Esophagus squamous epithelium (tissue), 4 donors: Measurements from ENCODE around the gene RIPK4.

Source experiments
- CTCF ChIP-seq, 6 experiments: fragments of 450-650 bp in 4 of 6; fragments of 200-600 bp in 2 of 6; sonication (generic) in 2 of 6; IDR thresholded peaks; one replicate each; pipeline ENCODE4 v1.5.1; 2016 to 2019; ENCODE audit warnings: antibody characterized with exemption in 6 of 6, mild to moderate bottlenecking in 4 of 6, moderate library complexity in 4 of 6
- POLR2A ChIP-seq, 4 donors: fragments of 450-650 bp; IDR thresholded peaks; one replicate each; pipeline ENCODE4 v1.6.1; 2017; ENCODE audit warnings: antibody characterized with exemption in 4 of 4, mild to moderate bottlenecking in 4 of 4, moderate library complexity in 3 of 4

GRCh38 chr21:41778930-41779600, 12.2 kb upstream of the RIPK4 start:
- no peak for TF ChIP-seq CTCF (IDR thresholded peaks at IDR 0.05)
- TF ChIP-seq POLR2A (IDR thresholded peaks at IDR 0.05), result no peak
